NB4 (cell line): ENCODE results near the gene GNG7.
"Not testable (repeated sequence)": the region's sequence is repeated elsewhere in the genome, so short reads cannot be mapped to it uniquely, and the experiment has no call there.

Experiments
- DNase-seq: peaks from one replicate; pipeline ENCODE4 v3.0.0; 2010; ENCODE audit warnings: low read depth
- H3K4me3 ChIP-seq: one replicate; pipeline ENCODE4 v1.5.1; 2011; ENCODE audit warnings: mild to moderate bottlenecking, low read depth, low read length, moderate library complexity
- MYC ChIP-seq: IDR thresholded peaks from 2 replicates; pipeline ENCODE4 v1.6.1; 2011; ENCODE audit warnings: low read depth, low read length
- POLR2A ChIP-seq: IDR thresholded peaks from 2 replicates; pipeline ENCODE4 v1.6.1; 2011; ENCODE audit warnings: mild to moderate bottlenecking; ENCODE audit not compliant: insufficient read length; ENCODE audit errors: extremely low read depth
- TF ChIP-seq, protein P1 (sequence below): IDR thresholded peaks from one replicate; pipeline ENCODE4 v1.5.1; 2012; ENCODE audit warnings: low read depth, low read length
- TF ChIP-seq, protein P2 (sequence below): IDR thresholded peaks from 2 replicates; pipeline ENCODE4 v1.6.1; 2011; ENCODE audit warnings: low read depth, low read length

GNG7 gene

DNA sequence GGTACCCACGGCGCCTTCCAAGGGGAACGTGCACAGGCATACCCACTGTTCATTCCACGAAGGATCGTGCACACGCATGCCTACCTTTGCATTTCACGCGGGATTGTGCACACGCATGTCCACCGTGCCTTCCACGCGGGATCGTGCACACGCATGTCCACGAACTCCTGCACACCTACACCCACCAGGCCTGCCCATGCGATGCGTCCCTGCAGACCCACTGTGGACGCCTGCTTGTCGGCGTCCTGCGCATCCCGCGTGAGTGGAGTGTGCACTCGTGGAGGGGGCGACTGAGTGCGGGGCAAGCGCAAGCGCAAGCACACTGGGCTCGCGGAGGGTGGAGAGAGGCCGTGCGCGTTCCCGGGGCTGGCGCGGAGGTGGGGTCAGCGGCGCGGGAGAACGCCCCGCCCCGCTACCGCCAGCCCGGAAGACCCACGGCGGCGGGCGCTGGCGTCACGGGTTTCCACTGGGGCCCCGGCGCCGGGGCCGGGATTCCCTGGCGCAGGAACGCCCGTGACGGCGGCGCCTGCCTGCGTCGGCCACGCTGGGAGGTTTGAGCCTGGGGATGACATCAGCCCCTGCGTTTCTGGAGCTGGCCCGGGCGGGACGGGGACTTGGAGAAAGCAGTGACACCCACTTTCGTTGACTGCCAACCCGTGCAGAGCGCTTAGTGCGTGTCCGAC lies 207.9 kb downstream of the GNG7 start:
- DNase-seq, result peak; percentile 48
- TF ChIP-seq, protein P1, sequence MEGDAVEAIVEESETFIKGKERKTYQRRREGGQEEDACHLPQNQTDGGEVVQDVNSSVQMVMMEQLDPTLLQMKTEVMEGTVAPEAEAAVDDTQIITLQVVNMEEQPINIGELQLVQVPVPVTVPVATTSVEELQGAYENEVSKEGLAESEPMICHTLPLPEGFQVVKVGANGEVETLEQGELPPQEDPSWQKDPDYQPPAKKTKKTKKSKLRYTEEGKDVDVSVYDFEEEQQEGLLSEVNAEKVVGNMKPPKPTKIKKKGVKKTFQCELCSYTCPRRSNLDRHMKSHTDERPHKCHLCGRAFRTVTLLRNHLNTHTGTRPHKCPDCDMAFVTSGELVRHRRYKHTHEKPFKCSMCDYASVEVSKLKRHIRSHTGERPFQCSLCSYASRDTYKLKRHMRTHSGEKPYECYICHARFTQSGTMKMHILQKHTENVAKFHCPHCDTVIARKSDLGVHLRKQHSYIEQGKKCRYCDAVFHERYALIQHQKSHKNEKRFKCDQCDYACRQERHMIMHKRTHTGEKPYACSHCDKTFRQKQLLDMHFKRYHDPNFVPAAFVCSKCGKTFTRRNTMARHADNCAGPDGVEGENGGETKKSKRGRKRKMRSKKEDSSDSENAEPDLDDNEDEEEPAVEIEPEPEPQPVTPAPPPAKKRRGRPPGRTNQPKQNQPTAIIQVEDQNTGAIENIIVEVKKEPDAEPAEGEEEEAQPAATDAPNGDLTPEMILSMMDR, result no peak
- no peak for TF ChIP-seq MYC
- TF ChIP-seq, protein P2, sequence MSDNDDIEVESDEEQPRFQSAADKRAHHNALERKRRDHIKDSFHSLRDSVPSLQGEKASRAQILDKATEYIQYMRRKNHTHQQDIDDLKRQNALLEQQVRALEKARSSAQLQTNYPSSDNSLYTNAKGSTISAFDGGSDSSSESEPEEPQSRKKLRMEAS, result no peak
- no peak for TF ChIP-seq POLR2A
- no peak overlapping the region for H3K4me3 ChIP-seq

DNA sequence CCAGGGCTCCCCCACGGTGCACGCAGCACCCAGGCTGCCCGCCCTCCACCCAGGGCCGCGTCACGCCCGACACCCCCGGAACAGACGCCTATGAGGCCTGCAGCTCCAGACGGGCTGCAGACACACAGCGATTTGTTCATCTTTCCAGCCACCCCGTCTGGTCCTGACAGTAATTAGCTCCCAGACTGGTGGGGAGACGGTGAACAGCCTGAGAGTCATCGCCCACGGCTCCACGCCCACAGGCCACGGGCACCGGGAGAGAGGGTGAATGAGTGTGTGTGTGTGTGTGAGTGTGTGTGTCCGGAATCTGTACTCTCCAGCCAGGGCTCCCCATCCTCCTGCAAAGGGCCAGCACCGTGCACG lies 208.4 kb downstream of the GNG7 start:
- DNase-seq, result peak; percentile 15
- H3K4me3 ChIP-seq, result no peak overlapping the region
- no peak for TF ChIP-seq MYC
- no peak for TF ChIP-seq POLR2A
- TF ChIP-seq, protein P2, result no peak
- TF ChIP-seq, protein P1, result no peak

DNA sequence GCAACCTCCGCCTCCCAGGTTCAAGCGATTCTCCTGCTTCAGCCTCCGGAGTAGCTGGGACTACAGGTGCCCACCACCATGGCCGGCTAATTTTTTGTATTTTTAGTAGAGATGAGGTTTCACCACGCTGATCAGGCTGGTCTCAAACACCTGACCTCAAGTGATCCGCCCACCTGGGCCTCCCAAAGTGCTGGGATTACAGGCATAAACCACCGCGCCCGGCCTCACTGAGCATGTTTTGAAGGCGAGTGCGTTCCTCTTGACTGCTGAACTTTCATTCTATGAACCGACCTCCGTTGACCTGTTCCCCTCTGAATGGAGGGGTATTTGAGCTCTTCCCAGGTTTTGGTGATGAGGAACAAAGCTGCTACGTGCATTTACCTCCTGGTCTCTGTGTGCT lies 209.0 kb downstream of the GNG7 start:
- not testable (repeated sequence) for H3K4me3 ChIP-seq, DNase-seq

DNA sequence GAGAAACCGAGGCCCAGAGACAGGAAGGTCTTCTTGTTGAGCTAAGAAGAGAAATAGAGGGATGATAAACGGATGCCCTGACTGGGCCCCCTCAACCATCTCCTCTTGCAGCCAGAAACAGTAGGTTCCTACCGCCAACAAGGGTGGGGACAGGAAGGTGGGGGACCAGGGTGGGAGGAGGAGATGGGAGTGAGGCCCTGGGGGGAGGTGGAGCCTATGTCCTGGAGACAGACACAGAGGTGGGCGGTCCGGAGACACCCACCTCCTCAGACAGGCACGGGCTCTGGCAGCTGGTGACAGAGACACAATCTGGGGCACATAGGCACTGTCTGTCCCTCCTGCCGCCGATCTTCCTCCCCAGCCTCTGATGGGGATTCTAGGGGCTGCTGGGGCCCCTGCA lies 209.6 kb downstream of the GNG7 start:
- no peak overlapping the region for H3K4me3 ChIP-seq
- TF ChIP-seq POLR2A (no peak), MYC (no peak)
- TF ChIP-seq, protein P2, result no peak
- TF ChIP-seq, protein P1, result no peak
- no peak for DNase-seq

DNA sequence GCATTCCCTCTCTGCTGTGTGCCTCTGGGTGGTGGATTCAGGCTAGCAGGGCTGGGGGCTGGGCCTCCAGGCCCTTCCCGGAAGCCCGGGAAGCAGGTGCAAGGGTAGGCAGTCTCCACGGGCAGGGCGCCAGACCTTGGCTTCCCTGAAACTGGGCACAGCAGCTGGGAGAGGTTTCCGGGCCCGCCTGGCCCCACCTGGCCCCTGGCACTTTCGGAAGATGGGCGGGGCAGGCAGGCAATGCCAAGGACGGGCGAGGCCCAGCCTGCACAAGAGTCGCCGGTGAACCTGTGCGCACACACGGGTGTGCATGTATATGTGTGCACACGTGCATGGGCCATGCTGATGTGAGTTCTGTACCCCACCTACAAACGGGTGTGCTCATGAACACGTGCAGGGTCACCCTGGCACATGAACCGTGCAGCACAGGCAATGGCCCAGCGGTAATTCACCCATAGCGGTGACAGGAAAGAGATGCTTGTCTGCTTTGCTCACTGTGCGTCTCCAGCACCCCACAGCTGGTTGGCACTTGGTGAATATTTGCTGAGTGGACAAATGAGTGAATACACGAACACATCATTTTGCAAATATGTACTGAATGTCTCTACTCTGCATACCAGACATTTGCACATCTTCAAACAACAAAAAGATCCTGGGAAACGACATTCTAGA lies 211.2 kb downstream of the GNG7 start:
- DNase-seq, result no peak
- no peak overlapping the region for H3K4me3 ChIP-seq
- TF ChIP-seq, protein P1, result no peak
- no peak for TF ChIP-seq POLR2A
- TF ChIP-seq, protein P2, result no peak
- TF ChIP-seq MYC, result no peak

DNA sequence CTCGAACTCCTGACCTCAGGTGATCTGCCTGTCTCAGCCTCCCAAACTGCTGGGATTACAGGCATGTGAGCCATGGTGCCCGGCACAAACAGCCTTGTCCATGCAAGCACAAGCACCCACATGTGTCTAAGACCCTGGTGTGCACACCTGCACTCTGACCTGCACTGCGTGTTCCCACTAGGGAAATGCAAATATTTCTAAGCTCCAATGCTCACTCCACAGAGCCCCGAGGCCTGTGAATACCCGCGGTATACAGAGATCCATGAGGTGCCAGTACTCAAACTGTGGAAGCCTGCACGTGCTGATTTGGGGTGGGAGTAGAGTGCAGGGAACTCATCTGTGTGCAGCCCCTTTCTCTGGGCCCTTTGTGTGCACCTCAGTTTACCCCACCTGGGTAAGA lies 211.8 kb downstream of the GNG7 start:
- TF ChIP-seq, protein P1, result no peak
- TF ChIP-seq, protein P2, result no peak
- TF ChIP-seq POLR2A (no peak), MYC (no peak)
- no peak for DNase-seq
- no peak overlapping the region for H3K4me3 ChIP-seq
